GM23248 (cell line): ENCODE measurements around the gene VASN.

Experiments
- EZH2 ChIP-seq: fragments of 200-600 bp; sonication (generic); IDR thresholded peaks from 2 replicates; pipeline ENCODE4 v1.6.1; 2018; ENCODE audit warnings: antibody characterized with exemption, mild to moderate bottlenecking; ENCODE audit not compliant: insufficient read depth, poor library complexity, severe bottlenecking
- EZH2phosphoT487 ChIP-seq: fragments of 200-600 bp; sonication (generic); IDR thresholded peaks from 2 replicates; pipeline ENCODE4 v1.6.1; 2018; ENCODE audit warnings: antibody characterized with exemption, moderate library complexity, mild to moderate bottlenecking, low read depth; ENCODE audit not compliant: insufficient read depth

GRCh38 chr16:4431023-4431422 is 59.4 kb downstream of the VASN start:
- TF ChIP-seq EZH2 (no peak), EZH2phosphoT487 (no peak)
